ENCODE data around the gene VTI1A. TPM values are rescaled to one million over a fixed set of nuclear protein-coding genes. Genes with fewer than 3 reads are reported as not detected.

Gene VTI1A
- total and polyA plus RNA-seq, 4 donors, result 5.5 to 26.9 (median 13.1) TPM

DNA sequence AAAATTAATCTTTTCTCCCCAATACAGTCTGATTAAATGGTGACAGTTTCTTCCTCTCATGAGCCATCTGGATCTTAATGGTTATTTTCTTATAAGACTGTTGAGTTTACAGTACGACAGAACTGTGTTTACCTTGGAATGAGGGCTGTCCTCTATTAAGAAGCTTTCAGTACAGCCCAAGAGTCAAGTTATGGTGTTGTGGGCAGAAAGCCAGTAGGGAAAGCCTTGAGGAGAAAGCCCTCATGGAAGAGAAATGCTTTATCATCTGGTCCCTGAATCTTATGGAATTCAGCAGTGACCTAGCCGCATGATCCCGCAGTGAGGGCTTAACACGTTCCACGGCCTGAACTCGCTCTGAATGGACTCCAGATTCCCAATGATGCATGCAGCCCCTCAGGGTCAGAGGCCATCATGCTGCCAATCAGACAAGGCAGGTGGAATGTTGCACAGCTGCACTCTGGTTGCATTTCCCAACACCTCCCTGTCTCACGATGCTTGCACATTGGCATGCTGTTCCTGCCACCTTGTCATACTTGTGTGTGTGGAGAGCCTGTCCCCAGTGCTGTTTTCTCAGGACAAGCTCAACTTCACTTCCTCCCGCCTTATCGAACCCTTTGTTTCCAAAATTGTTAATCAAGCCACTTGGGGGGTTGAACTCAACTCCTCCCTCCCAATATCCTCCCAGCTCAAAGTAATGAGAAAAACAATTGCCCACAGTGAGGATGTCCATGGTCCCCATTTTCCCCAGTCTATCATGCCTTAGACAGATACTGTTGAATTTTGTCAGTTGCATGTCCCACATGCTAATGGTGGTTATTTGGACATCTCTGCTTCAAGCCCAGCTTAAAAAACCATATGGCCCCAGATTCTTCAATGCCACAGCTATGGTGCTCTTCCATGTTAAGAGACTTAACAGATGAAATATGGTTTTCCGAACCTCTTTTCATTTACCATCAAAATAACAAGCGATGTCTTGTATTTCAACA, 291.9 kb downstream of the VTI1A start:
- no peaks in the 10 kb centered on the region for H3K9me3 ChIP-seq (ENCODE audit: control insufficient read depth in 4 of 4, low read length in 3 of 4)
- no peak overlapping the region for H3K9ac ChIP-seq (ENCODE audit: low read depth in 1 of 2, low read length in 2 of 2)
- H3K36me3 ChIP-seq (ENCODE audit: control insufficient read depth in 4 of 4, insufficient read depth in 3 of 4, low read depth in 1 of 4, low read length in 3 of 4), result no peaks in the 10 kb centered on the region
- TF ChIP-seq EGR1 (IDR thresholded peaks at IDR 0.05; ENCODE audit: low read depth in 2 of 2), result no peak
- TF ChIP-seq NR2F2 (IDR thresholded peaks at IDR 0.05), result no peak
- TF ChIP-seq JUND (IDR thresholded peaks at IDR 0.05), result no peak
- TF ChIP-seq, protein P1, sequence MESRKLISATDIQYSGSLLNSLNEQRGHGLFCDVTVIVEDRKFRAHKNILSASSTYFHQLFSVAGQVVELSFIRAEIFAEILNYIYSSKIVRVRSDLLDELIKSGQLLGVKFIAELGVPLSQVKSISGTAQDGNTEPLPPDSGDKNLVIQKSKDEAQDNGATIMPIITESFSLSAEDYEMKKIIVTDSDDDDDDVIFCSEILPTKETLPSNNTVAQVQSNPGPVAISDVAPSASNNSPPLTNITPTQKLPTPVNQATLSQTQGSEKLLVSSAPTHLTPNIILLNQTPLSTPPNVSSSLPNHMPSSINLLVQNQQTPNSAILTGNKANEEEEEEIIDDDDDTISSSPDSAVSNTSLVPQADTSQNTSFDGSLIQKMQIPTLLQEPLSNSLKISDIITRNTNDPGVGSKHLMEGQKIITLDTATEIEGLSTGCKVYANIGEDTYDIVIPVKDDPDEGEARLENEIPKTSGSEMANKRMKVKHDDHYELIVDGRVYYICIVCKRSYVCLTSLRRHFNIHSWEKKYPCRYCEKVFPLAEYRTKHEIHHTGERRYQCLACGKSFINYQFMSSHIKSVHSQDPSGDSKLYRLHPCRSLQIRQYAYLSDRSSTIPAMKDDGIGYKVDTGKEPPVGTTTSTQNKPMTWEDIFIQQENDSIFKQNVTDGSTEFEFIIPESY (IDR thresholded peaks at IDR 0.05), result no peak
- no peak for TF ChIP-seq RXRA (IDR thresholded peaks at IDR 0.05)
- TF ChIP-seq RAD21 (IDR thresholded peaks at IDR 0.05), result no peak
- TF ChIP-seq, protein P2, sequence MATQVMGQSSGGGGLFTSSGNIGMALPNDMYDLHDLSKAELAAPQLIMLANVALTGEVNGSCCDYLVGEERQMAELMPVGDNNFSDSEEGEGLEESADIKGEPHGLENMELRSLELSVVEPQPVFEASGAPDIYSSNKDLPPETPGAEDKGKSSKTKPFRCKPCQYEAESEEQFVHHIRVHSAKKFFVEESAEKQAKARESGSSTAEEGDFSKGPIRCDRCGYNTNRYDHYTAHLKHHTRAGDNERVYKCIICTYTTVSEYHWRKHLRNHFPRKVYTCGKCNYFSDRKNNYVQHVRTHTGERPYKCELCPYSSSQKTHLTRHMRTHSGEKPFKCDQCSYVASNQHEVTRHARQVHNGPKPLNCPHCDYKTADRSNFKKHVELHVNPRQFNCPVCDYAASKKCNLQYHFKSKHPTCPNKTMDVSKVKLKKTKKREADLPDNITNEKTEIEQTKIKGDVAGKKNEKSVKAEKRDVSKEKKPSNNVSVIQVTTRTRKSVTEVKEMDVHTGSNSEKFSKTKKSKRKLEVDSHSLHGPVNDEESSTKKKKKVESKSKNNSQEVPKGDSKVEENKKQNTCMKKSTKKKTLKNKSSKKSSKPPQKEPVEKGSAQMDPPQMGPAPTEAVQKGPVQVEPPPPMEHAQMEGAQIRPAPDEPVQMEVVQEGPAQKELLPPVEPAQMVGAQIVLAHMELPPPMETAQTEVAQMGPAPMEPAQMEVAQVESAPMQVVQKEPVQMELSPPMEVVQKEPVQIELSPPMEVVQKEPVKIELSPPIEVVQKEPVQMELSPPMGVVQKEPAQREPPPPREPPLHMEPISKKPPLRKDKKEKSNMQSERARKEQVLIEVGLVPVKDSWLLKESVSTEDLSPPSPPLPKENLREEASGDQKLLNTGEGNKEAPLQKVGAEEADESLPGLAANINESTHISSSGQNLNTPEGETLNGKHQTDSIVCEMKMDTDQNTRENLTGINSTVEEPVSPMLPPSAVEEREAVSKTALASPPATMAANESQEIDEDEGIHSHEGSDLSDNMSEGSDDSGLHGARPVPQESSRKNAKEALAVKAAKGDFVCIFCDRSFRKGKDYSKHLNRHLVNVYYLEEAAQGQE (IDR thresholded peaks at IDR 0.05), result no peak
- TF ChIP-seq, protein P3, sequence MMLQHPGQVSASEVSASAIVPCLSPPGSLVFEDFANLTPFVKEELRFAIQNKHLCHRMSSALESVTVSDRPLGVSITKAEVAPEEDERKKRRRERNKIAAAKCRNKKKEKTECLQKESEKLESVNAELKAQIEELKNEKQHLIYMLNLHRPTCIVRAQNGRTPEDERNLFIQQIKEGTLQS (IDR thresholded peaks at IDR 0.05), result no peak
- TF ChIP-seq, protein P4, sequence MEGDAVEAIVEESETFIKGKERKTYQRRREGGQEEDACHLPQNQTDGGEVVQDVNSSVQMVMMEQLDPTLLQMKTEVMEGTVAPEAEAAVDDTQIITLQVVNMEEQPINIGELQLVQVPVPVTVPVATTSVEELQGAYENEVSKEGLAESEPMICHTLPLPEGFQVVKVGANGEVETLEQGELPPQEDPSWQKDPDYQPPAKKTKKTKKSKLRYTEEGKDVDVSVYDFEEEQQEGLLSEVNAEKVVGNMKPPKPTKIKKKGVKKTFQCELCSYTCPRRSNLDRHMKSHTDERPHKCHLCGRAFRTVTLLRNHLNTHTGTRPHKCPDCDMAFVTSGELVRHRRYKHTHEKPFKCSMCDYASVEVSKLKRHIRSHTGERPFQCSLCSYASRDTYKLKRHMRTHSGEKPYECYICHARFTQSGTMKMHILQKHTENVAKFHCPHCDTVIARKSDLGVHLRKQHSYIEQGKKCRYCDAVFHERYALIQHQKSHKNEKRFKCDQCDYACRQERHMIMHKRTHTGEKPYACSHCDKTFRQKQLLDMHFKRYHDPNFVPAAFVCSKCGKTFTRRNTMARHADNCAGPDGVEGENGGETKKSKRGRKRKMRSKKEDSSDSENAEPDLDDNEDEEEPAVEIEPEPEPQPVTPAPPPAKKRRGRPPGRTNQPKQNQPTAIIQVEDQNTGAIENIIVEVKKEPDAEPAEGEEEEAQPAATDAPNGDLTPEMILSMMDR (IDR thresholded peaks at IDR 0.05; ENCODE audit: low read depth, low read length, missing input control), result no peak
- TF ChIP-seq, protein P5, sequence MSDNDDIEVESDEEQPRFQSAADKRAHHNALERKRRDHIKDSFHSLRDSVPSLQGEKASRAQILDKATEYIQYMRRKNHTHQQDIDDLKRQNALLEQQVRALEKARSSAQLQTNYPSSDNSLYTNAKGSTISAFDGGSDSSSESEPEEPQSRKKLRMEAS (IDR thresholded peaks at IDR 0.05), result no peak
- TF ChIP-seq HNF4A (conservative IDR thresholded peaks at IDR 0.05), result no peak
- no peak for TF ChIP-seq YY1 (IDR thresholded peaks at IDR 0.05)
- no peak for TF ChIP-seq GABPA (IDR thresholded peaks at IDR 0.05 in 1 of 2, conservative IDR thresholded peaks at IDR 0.05 in 1 of 2)
- no peak for TF ChIP-seq SP1 (IDR thresholded peaks at IDR 0.05)
- no peak for TF ChIP-seq TAF1 (conservative IDR thresholded peaks at IDR 0.05)
- no peak for TF ChIP-seq FOXA1 (IDR thresholded peaks at IDR 0.05)
- TF ChIP-seq HNF4G (IDR thresholded peaks at IDR 0.05), result no peak
- H3K4me3 ChIP-seq (ENCODE audit: low read depth in 1 of 3, low read length in 3 of 3), result no peak overlapping the region
- WGBS, result 89% methylated on average over 11 of the region's 11 CpGs
- peaks cover 2 to 47% (median 37%) of the 10 kb centered on the region in 4 donors for H3K4me1 ChIP-seq (ENCODE audit: control insufficient read depth in 4 of 4, insufficient read depth in 4 of 4, low read length in 3 of 4)
- peak overlapping the region in 1 of 2 donors; percentile 40 for H3K27ac ChIP-seq (ENCODE audit: low read depth in 1 of 2, low read length in 2 of 2)
- H3K27me3 ChIP-seq (ENCODE audit: control insufficient read depth in 4 of 4, insufficient read depth in 4 of 4, low read length in 3 of 4), result no peaks in the 10 kb centered on the region
- DNase-seq (ENCODE audit: low spot score), result no peak

All from liver (tissue), 9 donors.